Frontal cortex (tissue), 4 donors: ENCODE measurements around the gene SSX4B. TPM values are rescaled to one million over a fixed set of nuclear protein-coding genes. Genes with fewer than 3 reads are reported as not detected.
"Not testable (repeated sequence)": the region's sequence is repeated elsewhere in the genome, so short reads cannot be mapped to it uniquely, and the experiment has no call there.

Experiments used
- DNase-seq, 2 donors: peaks; one replicate each; pipeline ENCODE4 v3.0.0; 2012; ENCODE audit warnings: low spot score in 2 of 2
- FAIRE-seq: peaks from 2 replicates; lab custom pipeline; 2012; peaks lifted over from hg19 to GRCh38; lab: Jason Lieb, UNC
- total RNA-seq: library from RNA; depleted of rRNA; stranded (reverse); fragments of >200 nt; gene quantifications from one replicate; pipeline ENCODE4 v1.2.3, GENCODE V29; 2014
- donor health status: control.
- donor health status: control.
- donor health status: control.

The SSX4B gene, protein sequence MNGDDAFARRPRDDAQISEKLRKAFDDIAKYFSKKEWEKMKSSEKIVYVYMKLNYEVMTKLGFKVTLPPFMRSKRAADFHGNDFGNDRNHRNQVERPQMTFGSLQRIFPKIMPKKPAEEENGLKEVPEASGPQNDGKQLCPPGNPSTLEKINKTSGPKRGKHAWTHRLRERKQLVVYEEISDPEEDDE
- not detected for total RNA-seq

DNA sequence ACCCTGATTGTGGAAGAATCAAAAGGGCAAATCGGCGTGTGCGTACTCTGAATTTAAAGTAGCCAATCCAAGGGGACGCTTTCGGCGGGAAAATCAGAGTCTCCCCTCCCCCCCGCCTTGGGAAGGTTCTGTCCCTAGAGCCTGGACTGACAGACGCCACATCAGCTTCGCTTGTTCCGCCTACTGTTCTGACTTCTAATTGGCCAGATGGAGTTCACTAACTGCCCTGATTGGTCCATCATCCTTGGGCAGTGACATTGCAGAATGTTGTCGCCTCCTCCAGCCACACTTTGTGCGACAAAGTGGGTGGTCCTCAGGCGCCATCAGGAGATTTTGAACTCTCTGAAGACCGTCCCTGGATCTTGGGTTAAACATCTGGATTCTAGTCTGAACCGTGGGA lies at the start of gene SSX4B:
SSX4B (minus strand) TSS at position 101 of the 400 bp plus-strand sequence. CDS start 588 bp downstream, outside the sequence.
- DNase-seq, FAIRE-seq: not testable (repeated sequence)

DNA sequence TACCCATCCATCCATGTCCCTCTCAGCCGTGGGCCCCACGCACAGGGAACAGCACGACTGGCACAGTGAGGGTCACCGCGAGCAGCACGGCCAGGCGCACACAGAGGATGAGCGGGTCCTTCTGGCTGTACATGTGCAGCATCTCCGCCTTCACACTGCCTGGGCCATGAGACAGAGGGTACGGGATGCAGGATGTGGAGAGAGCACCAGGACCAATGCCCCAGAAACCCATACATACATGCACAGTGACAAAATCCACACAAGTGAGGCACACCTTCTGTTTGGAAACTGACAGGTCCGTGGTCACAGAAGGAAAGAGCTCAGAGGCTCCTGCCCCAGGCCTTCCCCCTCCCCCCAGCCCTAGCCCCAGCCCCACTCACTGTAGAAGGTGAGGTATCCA lies 48.8 kb upstream of the SSX4B start:
- no peak for DNase-seq
- FAIRE-seq = no peak

DNA sequence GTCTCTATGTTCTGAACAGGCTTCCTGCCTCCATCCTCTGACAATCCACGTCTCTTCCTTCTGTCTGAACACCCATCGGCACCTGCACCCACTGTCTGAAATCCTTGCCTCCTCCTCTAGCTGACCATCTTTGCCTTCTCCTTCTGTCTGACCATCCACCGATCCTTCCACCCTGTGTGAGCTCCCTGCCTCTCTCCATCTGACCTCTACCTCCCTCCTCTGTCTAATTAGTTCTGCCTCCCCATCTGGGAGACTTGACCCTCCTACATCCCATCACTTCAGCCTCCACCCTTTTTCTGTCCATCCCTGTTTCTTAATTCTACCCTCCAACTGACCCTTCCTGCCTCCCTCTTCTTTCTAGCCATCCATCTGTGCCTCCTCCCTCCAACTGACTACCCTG lies 48.3 kb upstream of the SSX4B start:
- DNase-seq (no peak), FAIRE-seq (no peak)

DNA sequence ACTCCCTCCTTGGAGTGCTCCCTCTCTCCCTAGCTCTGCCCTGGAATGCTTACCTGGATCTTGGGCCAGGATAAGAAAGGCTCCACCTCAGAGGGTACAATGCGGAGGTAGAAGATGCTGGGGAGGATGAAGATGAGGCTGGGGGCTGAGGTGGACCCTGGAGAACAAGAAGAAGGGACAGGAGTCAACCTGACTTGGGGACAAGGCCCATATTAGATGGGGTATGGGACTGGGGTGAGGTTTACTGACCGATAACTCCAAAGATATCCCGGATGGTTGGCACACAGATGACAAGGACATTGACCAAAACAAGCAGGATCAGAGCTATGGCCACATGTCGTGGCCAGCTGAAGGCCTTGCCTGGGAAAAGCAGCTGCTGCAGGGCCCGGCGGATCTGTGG lies 47.7 kb upstream of the SSX4B start:
- DNase-seq (no peak), FAIRE-seq (no peak)

DNA sequence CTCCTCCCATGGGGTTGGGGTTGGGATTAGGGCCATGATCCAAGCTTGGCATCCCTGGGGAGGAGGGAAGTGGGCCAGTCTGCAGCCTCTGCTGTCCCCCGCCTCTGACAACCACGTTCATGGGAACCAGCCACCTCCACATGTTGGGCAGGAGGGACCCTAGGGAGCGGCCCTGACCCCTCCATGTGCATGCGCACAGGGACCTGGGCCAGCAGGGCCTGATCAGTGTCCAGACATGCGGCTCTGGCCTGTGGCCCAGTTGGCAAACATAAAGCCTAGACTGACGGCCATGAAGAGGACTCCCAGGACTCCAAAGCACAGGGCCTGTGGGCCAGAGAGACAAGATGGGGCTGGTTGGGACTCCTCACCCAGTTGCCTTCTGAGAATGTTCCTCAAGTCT lies 47.0 kb upstream of the SSX4B start:
- DNase-seq = no peak
- FAIRE-seq = no peak

DNA sequence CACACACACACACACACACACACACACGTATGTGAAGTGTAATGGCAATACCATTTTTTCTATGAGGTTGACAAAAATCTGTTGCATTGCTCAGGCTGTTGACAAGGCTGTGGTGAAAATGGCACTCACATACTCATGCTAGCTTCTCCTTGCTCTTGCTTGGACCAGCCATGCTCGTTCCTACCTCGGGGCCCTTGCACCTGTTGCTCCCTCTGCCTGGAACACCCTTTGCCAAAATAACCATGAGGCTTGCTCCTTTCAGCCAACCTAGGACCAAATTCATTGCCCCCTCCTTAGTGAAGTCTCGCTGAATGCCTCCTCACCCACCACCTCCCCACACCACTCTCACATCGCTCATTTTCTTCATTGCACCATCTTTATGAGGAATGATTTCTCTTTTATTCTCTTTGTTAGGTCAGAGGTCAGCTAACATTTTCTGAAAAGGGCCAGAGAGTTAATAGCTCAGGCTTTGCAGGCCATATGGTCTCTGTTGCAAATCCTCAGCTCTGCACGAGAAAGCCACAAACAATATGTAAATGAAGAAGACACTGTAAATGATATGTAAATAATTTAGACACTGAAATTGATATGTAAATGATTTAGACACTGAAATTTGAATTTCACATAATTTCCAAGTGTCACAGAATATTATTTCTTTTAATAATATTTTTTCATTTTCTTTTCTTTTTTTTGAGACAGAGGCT lies 45.0 kb upstream of the SSX4B start:
- FAIRE-seq (no peak), DNase-seq (no peak)

DNA sequence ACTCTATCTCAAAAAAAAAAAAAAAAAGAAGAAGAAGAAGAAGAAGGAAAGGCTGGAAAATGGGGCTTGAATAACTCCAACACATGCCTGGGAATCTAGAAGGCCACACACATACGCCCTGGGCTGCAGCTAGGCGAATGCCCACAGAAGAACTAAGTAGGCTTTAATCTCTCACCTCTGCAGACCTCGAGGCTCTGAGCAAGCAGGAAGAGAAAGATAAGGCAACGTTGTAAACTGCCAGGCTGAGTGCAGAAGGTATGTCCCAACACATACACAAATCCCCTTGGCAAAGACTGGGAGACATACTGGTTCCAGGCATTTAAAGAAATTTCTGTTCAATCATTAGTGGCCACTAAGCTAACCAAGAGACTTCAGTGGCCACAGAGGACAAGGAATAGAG lies 39.9 kb upstream of the SSX4B start:
- FAIRE-seq (no peak), DNase-seq (no peak)

DNA sequence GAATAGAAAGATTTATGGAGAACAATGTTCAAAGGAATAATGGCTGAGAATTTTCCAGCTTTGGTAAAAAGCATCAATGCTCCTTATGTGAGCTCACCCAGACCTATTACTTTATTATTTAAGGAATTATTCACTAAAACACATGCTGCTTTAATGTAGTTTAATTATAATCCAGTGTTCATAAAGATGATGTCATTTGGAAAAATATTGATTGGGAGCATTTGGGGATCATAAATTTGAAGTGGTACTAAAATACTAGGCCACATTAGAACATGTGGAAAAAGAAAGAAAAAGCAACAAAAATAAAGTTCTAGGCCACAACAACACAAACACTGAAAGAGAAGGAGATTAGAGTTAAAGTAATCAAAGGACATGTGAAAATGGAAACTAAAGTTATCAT lies 38.3 kb upstream of the SSX4B start:
- FAIRE-seq (no peak), DNase-seq (no peak)

DNA sequence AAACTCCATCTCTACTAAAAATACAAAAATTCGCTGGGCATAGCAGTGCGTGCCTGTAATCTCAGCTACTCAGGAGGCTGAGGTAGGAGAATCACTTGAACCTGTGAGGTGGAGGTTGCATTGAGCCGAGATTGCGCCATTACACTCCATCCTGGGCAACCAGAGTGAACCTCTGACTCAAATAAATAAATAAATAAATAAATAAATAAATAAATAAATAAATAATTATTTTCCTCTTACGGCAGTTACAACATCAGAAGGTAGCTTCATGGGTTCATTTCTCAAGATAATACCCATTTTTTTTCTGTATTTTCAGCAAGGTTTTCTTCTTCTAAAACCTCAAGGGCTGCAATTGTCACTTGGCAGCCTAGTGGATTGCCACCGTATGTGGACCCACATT lies 35.4 kb upstream of the SSX4B start:
- FAIRE-seq, DNase-seq: not testable (repeated sequence)

DNA sequence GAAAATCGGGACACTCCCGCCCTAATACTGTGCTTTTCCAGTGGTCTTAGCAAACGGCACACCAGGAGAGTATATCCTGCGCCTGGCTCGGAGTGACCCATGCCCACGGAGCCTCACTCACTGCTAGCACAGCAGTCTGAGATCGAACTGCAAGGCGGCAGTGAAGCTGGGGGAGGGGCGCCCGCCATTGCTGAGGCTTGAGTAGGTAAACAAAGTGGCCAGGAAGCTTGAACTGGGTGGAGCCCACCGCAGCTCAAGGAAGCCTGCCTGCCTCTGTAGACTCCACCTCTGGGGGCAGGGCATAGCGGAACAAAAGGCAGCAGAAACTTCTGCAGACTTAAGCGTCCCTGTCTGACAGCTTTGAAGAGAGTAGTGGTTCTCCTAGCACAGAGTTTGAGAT lies 22.0 kb upstream of the SSX4B start:
- FAIRE-seq, DNase-seq: not testable (repeated sequence)

DNA sequence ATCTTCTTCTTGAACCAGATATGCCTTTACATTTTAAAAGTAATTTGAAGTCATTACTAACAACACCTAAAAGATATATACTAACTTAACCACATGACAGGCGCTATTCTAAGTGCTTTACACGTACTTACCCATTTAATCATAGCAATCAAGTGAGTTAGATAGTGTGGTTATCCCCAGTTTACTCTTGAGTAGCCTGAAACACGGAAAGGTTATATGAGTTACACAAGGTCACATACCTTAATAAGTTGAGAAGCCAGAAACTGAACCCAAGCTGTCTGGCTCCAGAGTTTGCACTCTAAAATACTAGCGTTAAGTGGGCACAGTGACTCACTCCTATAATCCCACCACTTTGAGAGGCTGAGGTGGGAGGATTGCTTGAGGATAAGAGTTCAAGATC lies 18.4 kb upstream of the SSX4B start:
- FAIRE-seq, DNase-seq: not testable (repeated sequence)

DNA sequence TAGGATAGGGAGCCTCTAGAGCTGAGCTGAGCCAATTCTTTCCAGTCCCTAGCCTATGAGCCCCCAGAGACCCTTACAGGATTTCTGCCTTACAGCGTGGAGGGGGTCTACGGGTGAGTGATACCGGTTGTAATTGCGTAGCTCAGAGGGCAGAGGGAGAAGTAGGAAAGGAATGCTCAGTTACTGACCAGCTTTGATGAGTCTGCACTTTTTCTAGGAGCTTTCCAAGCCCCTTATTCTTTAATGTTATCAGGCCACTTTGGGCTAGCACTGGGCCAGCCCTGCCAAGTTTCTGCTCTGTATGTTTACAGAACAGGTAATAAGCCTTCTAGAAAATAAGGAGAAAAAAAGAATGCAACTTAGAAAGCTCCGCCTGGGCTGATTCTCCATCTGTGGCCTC lies 17.8 kb upstream of the SSX4B start:
- not testable (repeated sequence) for DNase-seq, FAIRE-seq

DNA sequence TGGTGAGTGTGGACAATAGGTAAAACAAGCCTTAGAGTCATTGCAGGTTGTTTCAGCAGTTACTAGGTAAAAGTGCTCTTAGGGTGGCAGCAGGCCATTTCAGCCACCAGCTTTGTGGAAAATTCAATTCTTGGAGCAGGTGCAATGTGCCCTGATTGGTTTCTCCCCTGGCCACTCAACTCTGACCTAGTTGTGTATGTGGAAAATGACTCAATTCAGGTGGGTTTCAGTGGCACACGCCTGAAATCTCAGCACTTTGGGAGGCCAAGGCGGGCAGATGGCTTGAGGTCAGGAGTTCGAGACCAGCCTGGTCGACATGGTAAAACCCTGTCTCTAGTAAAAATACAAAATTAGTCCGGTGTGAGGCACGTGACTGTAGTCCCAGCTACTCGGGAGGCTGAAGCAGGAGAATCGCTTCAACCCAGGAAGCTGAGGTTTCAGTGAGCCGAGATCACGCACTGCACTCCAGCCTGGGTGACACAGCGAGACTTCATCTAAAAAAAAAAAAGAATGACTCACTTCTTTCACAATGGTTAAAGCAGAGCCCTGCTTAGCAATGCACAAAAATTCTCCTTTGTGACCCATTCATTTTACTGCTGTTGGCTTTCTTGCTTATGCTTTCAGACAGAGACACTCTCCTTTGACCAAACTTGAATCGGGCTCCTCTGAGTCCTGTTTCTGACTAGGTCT lies 15.4 kb upstream of the SSX4B start:
- DNase-seq, FAIRE-seq: not testable (repeated sequence)

DNA sequence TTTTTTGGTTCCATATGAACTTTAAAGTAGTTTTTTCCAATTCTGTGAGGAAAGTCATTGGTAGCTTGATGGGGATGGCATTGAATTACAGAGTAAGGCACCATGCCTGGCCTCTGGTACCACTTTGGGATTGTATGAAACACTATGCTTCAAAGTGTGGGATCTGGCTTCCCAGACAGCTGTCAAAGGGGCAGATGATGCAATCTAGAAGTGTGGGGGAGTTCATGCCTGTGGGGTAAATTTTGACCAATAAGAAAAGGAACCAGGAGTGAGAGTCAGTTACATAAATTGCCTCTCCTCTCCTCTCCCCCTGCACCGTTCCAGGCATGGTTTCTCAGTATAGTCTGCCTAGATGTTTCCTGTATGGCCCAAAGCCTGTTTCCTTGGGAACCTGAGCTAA lies 13.9 kb downstream of the SSX4B start:
- not testable (repeated sequence) for DNase-seq

DNA sequence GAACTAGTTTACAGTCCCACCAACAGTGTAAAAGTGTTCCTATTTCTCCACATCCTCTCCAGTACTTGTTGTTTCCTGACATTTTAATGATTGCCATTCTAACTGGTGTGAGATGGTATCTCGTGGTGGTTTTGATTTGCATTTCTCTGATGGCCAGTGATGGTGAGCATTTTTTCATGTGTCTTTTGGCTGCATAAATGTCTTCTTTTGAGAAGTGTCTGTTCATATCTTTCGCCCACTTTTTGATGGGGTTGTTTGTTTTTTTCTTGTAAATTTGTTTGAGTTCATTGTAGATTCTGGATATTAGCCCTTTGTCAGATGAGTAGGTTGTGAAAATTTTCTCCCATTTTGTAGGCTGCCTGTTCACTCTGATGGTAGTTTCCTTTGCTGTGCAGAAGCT lies 14.8 kb downstream of the SSX4B start:
- DNase-seq, FAIRE-seq: not testable (repeated sequence)

More for the DNA sequence above, 13.9 kb downstream of the SSX4B start:
- FAIRE-seq = not testable (repeated sequence)

DNA sequence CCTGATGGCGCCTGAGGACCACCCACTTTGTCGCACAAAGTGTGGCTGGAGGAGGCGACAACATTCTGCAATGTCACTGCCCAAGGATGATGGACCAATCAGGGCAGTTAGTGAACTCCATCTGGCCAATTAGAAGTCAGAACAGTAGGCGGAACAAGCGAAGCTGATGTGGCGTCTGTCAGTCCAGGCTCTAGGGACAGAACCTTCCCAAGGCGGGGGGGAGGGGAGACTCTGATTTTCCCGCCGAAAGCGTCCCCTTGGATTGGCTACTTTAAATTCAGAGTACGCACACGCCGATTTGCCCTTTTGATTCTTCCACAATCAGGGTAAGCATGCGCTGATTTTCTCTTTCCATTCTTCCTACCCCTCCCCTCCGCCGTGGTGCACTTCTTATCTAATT lies 28.5 kb downstream of the SSX4B start, which contains the start of gene SSX4:
SSX4 (plus strand) TSS at position 301 of the 400 bp plus-strand sequence. CDS start 515 bp downstream, outside the sequence.
- not testable (repeated sequence) for DNase-seq, FAIRE-seq

DNA sequence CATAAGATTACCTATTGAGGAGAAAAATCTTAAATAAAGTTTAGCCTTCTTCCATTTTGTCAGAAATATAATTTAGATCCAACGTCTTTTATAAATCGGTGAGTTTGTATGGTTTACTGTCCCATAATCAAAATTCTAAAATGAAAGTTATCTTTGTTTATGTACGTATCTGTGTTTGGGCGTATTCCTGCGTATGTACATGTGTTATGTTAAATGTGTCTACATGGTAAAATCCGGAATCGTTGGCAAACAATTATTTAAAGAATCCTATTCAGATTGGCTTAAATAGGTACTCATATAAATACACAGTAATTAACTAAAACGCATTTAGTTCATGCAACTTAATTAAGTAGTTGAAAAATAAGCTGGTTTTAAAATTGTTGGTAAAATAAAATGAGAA lies 41.4 kb downstream of the SSX4B start:
- FAIRE-seq, DNase-seq: not testable (repeated sequence)

DNA sequence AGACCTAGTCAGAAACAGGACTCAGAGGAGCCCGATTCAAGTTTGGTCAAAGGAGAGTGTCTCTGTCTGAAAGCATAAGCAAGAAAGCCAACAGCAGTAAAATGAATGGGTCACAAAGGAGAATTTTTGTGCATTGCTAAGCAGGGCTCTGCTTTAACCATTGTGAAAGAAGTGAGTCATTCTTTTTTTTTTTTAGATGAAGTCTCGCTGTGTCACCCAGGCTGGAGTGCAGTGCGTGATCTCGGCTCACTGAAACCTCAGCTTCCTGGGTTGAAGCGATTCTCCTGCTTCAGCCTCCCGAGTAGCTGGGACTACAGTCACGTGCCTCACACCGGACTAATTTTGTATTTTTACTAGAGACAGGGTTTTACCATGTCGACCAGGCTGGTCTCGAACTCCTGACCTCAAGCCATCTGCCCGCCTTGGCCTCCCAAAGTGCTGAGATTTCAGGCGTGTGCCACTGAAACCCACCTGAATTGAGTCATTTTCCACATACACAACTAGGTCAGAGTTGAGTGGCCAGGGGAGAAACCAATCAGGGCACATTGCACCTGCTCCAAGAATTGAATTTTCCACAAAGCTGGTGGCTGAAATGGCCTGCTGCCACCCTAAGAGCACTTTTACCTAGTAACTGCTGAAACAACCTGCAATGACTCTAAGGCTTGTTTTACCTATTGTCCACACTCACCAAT lies 43.9 kb downstream of the SSX4B start:
- DNase-seq, FAIRE-seq: not testable (repeated sequence)

DNA sequence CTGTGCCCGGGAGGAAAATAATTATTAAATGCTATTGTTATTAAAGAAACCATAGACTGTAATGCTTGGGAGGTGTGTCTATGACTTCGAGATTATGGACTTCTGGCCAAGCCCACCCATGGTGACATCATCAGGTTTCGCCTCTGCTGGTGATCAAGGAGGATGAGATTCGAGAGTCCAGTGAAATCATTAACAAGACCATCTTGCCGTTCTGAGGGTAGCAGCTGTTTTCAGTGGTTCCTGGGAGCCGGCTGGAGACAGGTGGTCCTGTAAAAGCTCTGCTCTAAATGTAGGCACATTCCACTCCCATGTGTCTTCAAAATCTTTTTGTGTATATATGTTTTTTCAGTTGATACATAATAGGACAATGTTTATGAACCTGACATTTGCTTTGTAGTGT lies 52.5 kb downstream of the SSX4B start:
- DNase-seq, FAIRE-seq: not testable (repeated sequence)

DNA sequence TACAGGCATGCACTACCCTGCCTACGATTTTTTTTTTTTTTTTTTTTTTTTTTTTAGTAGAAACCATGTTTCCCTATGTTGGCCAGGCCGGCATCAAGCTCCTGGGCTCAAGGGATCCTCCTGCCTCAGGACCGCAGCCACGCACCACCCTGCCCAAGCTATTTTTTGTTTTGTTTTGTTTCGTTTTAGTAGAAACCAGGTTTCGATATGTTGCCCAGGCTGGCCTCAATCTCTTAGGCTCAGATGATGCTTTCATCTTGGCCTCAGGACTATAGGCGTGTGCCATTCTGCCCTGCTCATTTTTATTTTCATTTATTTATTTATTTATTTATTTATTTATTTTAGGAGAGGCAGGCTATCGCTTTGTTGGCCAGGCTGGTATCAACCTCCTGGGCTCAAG lies 54.1 kb downstream of the SSX4B start:
- DNase-seq (no peak), FAIRE-seq (no peak)
